ENCODE data around the gene CPA4.

Gene CPA4

GRCh38 chr7:130275826-130276297 is 17.1 kb upstream of the CPA4 start:
- DNase-seq: peak in 1 of 2 experiments; percentile 3

- peak in 1 of 2 experiments; percentile 24 for DNase-seq
Measured at GRCh38 chr7:130276796-130277762, 15.9 kb upstream of the CPA4 start.

DNA sequence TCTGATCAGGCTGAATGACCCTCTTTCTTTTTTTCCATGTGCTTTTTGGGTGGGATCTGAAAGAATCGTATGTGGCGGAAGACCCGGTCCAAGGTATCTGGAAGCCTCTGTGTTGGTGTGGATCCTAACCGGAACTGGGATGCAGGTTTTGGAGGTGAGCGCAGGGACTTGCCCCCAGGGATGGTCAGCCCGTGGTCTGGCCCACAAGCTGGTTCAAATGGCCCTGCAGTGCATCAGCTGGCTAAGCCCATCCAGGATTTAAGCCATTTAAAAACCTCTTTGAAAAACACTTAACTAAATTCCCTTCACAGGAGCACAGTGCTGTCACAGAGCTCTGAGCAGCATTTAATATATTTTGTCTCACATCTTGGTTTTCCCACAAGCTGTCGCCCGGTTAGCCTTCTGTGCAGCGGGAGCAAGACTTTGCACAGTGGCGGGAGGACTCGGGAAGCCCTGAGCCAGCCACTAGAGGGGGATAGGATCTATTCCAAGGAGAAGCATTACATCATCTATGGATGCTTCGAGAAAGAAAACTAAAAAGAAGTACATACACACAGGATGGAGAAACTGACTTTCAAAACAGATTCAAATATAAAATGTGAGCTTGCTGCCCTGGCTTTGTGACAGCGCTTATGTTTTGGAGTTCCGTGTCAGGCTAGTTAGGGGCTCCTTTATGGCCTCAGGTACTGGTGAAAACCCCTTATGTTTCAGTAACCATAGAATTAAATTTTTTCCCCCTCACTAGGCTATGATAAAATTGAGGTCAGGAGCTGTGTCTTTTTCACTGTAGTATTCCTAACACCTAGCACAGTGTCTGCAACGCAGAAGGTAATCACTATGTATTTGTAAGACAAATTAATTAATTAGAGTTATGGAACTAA is 15.0 kb upstream of the CPA4 start:
- DNase-seq: peak in 1 of 2 experiments; percentile 73

DNA sequence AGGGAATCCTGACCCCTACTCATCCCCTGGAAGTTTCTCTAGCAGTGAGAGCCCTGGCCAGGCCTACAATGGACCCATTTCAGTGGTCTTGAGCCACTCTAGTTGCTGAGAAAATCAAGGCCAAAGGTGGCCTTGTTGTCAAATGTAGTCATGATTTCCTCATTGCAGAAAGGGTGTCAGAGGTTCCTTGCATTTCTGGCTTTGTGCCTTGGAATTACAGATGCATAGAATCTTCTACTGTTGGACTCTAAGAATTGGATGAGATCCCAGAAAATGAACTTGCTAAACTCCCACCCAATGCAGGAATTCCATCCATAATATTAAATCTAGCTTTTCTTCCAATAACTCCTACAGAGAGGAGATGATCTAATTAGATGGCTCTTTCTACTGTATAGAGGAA is 14.1 kb upstream of the CPA4 start:
- peak; percentile 46 to 88 for DNase-seq

GRCh38 chr7:130279286-130279685 is 13.7 kb upstream of the CPA4 start:
- peak in 1 of 2 experiments; percentile 29 for DNase-seq

DNA sequence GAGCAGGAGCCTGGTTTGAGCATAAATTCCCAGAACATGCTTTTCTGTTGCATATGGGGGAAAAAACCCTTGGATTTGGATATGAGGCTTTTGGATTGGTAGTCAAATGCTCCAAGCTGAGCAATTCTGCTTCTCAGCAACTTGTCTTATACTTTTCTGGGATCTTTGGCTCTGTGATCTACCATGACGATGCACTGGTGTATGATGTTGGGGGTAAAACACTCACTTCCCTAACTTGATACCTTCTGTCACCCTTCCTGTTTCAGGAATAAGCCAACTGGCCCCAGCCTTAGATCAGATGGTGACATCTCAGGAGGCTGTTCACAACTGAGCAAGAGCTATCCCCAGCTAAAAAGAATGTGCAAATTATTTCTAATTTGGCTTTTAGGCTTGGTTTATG is 13.1 kb upstream of the CPA4 start:
- peak in 1 of 2 experiments; percentile 7 for DNase-seq

GRCh38 chr7:130281260-130281659 is 11.7 kb upstream of the CPA4 start:
- DNase-seq: peak; percentile 17 to 76

DNA sequence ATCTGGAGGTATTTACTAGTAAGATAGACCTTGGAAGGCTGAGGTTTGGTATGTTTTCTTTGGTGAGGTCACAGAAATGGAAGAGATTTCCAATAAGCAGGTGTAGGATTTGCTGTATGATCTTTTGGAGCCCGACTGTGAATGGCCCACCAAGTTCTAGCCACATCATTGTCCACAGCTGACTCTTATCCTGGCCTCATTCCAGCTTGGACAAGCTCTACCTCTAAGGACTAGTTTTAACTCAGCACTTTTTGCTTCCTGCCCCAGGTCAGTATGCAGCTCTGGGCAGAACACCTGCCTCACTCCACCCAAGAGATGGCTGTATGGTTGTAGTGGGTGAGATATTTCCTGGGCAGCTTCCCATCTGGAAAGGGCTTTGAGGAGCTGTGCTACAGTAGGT is 6.1 kb upstream of the CPA4 start:
- DNase-seq: no peak

DNA sequence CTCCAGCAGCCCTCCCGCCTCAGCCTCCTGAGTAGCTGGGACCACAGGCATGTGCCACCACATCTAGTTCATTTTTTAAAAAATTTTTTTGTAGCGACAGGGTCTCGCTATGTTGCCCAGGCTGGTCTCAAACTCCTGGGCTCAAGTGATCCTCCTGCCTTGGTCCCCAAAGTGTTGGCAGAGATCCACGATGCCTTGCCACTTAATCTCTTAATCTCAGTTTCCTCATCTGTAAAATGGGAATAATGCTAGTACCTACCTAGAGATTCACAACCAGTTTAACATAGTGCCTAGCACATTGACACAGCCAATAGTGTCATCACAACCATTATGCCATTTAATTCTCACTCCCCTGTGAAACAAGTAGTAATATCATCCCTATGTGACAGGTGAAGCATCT is 4.8 kb upstream of the CPA4 start:
- DNase-seq: no peak

DNA sequence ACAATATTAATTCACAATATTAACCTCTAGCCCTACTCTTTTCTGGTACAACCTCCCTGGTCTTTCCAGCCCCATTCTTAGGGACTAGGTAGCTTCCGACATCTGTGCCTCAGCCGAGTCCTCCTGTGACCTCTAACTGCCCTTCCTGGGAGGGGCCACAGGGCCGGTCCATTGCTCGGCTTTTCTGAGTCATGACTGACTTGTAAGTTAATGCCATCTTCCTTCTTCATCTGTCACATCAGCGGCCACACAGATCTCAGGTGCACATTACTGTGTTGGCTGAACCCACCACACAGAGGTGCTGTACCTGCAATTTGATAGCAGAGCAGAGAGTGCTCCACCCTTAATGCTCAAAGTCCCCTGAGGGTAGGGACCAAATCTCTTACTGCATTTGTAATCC is 4.1 kb upstream of the CPA4 start:
- DNase-seq: no peak

DNA sequence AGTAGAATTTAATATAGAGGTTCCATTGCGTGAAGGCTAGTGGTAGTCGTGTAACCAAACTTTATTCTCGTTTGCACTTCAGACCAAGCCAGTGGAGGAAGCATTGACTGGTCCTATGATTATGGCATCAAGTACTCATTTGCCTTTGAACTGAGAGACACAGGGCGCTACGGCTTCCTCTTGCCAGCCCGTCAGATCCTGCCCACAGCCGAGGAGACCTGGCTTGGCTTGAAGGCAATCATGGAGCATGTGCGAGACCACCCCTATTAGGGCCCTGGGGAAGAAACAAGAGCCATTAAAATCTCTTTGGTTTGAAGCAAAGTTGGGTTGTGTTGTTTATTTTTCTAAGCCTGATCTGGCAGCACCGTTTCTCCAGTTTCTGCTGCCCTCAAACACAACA is 3.5 kb upstream of the CPA4 start:
- DNase-seq: no peak

- no peak for DNase-seq
Measured at GRCh38 chr7:130290745-130291144, 2.2 kb upstream of the CPA4 start.

DNA sequence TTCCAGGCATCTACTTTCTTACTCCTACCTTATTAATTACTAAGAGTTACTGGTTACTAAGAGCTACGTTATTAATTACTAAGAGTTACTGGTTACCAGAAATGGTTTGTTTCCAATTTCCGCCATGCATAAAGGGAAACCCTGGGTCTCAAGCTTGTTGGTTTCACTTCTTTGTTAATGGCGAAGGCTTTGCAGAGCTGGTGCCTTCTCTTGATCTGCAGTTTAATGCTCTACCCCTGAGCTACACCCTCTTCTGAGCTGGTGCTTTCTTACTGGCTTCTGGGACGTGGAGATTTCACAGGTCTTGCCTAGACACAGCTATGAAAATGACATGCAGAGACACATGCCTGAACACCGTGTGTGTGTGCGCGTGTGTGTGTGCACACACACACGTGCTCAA is 560 bp downstream of the CPA4 start:
- DNase-seq: no peak

DNA sequence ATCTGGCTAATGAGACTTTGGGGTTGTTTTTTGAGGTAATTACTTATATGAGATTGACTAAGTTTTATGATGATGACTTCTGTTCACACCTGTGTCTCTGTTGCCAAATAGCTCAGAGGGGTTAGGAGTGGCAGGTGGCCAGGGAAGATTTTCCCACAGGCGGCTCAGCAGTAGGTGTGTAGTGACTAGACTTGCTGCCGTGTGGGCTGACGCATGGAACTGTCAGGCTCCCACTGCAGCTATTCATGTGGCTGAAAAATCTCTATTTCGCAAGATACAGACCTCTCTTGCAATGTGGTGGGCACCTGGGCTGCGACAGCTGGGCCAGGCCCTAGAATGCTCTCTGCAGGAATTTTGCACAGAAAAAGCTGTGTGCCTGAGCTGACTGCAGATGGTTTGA is 1.4 kb downstream of the CPA4 start:
- no peak for DNase-seq

- no peak for DNase-seq
Measured at GRCh38 chr7:130296221-130296951, 3.4 kb downstream of the CPA4 start.

GRCh38 chr7:130297628-130298543 is 4.9 kb downstream of the CPA4 start:
- DNase-seq: no peak

- DNase-seq: no peak
Measured at GRCh38 chr7:130298544-130299326, 5.8 kb downstream of the CPA4 start.

- DNase-seq: peak in 1 of 2 experiments; percentile 25
Measured at GRCh38 chr7:130299866-130300265, 6.9 kb downstream of the CPA4 start.

GRCh38 chr7:130301501-130302020 is 8.6 kb downstream of the CPA4 start:
- DNase-seq: no peak

GRCh38 chr7:130302649-130303048 is 9.7 kb downstream of the CPA4 start:
- no peak for DNase-seq

DNA sequence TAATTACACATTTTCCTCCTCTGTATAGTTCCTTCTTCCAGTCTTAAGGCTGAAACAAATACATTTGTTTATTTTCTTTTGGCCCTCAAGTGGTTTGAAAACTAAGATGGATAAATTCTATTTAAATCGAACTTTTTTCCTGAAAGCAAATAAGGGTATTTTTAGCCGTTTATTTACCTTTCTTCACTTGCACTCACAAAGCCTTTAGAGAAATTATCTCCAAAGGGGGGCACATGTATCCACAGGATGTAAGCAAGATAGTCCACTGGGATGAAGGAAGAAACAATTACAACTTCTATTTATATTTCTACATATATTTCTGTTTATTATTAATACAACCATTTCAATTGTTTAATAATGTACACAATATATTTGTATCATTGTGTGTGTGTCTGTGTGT is 10.2 kb downstream of the CPA4 start:
- no peak for DNase-seq

All from NCI-H446 (cell line).